CD4-positive, alpha-beta T cell treated with Interleukin-12 subunit alpha and Interleukin-12 subunit beta, for 1 hour (primary cell): Measurements from ENCODE around the gene TCF7L2.

Source experiments
- DNase-seq: peaks from one replicate; pipeline ENCODE4 v3.0.0-alpha.2; 2020

The TCF7L2 gene

DNA sequence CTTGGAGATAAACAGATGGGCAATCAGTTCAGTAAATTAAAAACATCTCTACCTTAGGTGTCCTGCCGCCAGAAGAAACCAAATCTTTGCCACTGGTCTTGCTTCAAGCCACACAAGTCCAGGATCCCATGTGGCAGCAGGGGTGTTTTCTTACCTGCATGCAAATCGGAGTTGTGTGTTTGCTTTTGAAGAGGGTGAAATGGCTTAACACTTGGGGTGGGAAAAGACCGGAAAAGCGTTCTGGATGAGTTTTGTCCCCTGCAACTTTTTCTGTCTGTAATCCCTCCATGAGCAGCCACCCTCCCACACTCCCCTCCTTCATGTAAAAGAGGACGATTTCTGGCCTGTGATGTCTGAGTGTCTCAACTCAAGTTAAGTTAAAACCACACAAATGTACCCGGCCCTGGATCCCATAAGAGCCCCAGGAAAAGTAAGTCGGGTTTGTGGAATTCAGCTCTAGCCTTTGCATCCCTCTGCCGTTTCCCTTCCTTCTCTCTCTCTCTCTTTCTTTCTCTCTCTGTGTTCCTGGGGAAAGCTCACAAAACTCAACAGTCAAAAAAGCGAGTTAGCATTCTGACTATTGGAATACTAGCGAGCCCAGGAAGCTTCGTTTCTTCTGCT lies 178.5 kb downstream of the TCF7L2 start:
- no peak for DNase-seq

DNA sequence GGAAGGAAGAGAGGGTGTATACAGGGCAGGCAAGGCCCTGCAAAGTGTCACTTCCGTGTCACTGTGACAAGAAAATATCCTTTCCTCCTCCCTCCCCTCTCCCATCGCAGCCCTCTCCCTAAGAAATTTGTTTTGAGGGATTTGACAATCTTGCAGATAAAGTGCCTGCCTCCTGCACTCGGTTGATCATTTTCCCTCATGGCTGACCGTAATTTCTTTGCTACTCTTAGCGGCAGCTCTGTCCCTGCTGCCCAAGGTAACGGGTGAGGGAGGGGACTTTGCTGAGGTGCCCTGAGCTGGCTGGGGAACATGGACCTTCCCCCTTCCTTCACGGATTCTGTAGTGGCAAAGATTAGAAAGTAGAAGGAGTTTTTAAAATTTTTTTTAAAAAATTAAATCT lies 179.1 kb downstream of the TCF7L2 start:
- DNase-seq: no peak

DNA sequence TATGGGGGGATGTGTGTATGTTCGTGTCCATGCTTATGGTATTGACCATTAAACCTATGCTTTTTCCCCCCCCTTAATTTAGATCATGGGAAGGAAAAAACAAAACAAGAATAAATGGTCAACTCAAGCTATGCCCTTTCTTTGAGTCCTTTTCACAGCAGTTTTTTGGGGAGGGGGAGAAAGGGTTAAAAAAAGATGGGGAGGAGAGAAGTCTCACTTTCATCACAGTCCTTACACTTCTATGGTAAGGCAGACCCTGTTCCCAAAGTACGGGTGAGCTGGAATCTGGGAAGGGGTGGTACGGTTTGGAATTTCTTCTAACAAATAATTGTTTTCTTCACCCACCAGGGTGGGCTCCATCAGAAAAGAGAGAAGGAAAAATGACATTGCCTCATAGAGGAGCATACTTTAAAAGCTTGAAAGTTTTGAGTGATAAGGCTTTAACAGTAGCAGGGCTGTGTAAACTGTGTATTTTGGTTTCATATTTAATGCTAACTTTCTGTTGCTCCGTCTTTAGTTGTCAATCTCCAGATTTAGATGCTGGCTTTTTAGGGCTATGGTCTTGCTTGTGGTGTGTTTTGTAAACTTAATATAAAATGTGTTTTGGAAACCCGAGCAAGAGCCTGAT lies 180.1 kb downstream of the TCF7L2 start:
- no peak for DNase-seq

GRCh38 chr10:113131613-113132261 lies 181.7 kb downstream of the TCF7L2 start:
- no peak for DNase-seq

GRCh38 chr10:113132591-113133121 lies 182.6 kb downstream of the TCF7L2 start:
- DNase-seq: no peak

GRCh38 chr10:113133497-113134115 lies 183.6 kb downstream of the TCF7L2 start:
- no peak for DNase-seq

- DNase-seq: no peak
These were observed 185.0 kb downstream of the TCF7L2 start for GRCh38 chr10:113135025-113135424.

GRCh38 chr10:113137941-113138685 lies 188.1 kb downstream of the TCF7L2 start:
- DNase-seq: no peak

DNA sequence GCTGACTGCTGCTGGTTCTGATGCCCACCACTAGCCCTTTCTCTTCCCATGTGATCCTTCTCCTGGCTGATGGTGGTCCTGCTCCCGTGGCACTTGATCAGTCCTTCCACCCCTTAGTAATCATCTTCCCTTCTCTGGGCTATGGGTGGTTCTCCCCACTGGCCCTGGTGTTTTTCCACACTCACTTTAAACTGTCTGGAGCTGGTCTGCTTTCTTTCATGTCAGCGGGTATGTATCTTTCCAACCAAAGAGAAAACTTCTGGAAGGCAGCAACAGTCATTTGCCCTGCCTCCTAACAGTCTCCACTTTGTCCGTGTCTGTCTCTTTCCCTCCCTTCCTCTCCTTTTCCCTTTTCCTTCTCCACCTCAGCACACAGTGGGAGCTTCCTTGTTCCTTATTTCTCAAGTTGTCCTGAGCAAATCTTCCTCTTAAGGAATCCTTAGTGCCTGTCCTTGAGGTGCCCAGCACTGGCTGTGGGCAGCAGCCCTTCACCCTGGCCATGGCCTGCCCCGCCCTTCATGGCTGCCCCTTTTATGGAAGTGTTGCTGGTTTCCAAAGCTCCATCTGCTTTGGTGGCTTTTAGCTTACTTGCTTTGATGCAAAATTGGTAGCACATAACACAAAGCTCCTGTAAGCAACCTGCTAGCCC lies 189.0 kb downstream of the TCF7L2 start:
- DNase-seq: no peak

GRCh38 chr10:113139699-113140098 lies 189.7 kb downstream of the TCF7L2 start:
- DNase-seq: no peak

DNA sequence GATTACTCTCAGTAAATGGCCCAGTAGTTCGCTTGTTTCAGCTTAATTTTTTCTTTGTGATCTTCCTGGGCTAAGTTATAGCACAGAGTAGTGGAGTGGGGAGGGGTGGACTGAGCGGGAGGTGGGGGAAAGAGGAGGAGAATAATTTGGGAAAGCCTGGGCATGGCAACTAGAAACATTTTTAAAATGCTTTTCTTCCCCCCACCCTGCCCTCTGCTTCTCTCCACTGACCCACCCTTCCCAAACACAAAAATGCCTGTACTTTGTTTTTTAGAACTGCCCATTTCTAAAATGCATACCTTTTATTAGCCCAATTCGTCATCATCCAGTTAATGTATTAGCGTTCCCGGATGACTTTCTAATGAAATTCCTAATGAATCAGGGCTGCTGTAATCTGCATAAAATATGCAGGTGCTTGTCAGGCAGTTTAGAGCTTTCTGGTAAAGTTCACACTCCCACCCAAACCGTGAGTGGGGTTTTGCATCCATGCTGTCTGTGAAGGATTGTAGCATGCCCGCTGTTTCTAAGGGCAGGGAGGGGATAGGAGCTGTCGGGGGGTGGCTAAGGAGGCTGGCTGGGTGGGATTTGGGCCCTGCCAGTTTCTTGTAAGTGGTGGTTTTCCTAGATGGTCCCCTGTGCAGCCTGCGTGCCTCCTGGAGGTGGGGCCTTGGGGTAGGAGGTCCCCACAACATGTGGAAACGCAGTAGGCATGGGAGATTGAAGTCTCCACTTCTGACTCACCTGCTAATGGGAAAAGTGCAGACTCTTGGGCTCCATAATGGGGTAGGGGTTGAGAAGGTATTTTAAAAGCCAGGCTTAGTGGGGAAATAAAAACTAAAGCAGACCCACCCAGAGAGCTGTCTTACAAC lies 190.3 kb downstream of the TCF7L2 start:
- no peak for DNase-seq

DNA sequence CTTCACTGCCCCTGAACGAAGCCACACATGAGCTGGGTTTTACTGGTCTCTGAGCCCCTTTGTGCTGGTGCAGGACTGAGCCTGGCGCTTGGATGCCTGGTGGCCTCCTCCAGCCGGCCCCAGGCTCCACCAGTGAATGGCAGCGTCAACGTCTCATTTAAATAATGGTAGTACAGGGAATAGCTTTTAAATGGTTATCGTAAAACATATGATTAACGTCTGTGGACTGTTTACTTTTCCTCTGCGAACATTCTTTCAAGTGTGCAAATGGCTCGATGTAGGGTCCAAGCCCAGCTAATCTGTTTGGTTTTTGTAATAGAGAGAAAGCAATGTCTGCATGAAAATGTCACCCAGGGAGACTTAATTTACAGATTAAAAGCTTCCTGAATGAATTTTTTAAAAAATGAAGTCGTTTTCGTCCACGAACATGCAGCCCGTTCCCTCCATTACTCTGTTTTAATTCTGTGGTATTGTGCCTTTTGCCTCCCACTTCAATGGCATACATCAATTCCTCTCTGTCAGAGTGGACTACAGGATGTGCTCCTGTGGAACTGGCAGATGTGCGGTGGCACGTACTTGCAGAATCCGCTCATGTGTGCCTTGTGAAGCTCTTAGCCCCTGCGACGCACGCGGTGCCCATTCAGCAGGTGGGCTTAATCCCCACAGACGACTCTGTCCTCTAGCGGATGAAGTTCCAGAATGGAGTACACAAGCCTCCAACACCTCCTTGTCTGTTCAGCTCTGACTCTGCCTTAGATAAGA lies 192.7 kb downstream of the TCF7L2 start:
- DNase-seq: no peak

DNA sequence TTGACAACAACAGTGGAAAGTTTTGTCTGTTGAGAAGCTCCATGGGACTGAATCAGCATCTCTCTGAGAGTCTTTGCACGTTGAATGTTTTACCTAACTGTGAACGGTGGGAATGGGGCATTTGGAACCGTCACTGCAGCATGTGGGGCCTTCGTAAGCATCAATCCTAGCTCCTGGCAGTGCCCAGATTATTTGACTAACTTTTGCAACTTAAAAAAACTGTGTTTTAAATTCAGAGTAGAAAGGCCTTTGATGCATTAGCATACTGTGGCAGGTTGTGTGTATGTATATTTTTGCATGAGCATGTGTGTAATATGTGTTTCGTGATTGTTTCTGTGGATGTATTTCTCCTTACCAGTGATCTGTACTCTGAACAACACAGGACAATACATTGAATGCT lies 194.5 kb downstream of the TCF7L2 start:
- no peak for DNase-seq

- DNase-seq: no peak
These were observed 198.2 kb downstream of the TCF7L2 start for GRCh38 chr10:113148071-113148825.

GRCh38 chr10:113148901-113149300 lies 198.9 kb downstream of the TCF7L2 start:
- no peak for DNase-seq

DNA sequence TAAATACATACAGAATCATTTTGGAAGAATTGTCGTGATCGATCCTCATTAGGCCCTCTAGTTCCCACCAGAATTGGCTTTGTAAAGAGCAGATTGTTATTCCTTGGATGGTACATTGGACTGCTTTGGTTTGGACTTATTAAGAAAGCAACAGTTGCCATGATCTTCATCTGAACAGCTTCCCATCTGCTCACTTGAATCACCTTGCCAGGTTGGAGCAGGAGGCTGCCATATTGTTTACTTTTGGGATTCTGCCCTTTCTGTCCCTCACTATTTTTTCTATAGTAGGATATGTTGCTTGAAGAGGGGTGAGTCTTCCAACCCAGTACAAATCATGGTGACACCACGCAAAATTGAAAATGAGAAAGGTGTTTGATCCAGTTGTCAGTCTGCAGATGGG lies 199.6 kb downstream of the TCF7L2 start:
- no peak for DNase-seq

GRCh38 chr10:113151190-113151666 lies 201.2 kb downstream of the TCF7L2 start:
- DNase-seq: no peak

DNA sequence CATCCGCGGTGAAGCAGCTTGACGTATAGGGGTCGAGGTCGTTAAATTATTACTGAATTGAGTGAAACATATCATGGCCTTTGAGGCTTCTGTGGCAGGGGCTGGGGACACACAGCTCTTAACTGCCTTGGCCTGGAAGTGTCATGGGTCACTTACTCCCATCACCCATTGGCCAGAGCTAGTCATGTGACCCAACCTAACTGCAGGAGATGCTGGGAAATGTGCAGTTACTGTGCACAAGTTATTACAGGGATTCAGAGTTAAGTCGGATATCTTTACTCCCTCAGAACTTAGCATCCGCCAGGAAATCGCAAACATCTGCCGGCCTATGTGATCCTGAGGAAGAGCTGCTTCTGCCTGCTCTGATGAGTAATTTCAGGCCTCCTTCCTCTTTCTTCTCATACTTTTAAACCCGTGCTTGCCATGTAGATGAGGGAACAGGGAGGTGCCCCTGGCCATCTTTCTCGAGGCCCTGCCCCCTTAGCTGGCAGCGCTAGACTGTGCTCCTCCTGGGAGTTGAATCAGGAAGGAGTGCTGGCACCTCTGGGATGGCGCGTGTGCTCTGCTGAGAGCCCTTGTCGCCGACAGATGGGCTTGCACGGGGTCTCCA lies 203.6 kb downstream of the TCF7L2 start:
- DNase-seq: peak; percentile 8

DNA sequence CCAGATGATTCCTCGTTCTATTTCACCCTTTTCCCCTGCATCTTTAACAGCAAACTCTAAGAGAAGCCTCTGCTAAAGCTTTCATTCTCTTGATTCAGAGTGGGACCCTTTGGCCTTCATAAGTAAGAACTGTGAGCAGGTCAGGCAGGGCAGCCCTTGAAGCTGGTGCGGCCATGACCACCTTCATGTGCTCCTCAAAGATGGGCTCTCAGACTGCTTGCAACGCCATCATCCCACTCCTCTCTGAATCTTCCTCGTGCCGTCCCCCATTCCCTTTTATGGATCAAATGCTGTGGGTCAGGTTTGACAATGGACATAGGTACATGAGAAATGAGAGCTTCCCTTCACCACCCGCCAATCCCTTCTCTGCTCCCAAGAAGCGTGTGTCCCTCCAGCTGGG lies 207.4 kb downstream of the TCF7L2 start:
- no peak for DNase-seq
